Heart left ventricle (tissue), 16 donors: ENCODE measurements around the gene RPL18. TPM values are rescaled to one million over a fixed set of nuclear protein-coding genes. Genes with fewer than 3 reads are reported as not detected.

Experiments
- ATAC-seq, 4 donors: fragments of 200-7000 bp; cut with Tn5 transposase; one replicate each; pipeline ENCODE4 v1.9.1; 2020 to 2022; ENCODE audit warnings: moderate library complexity in 4 of 4, mild to moderate bottlenecking in 3 of 4, moderate number of reproducible peaks in 1 of 4
- DNase-seq, 5 donors: peaks; one replicate each; pipeline ENCODE4 v3.0.0-alpha.2; 2020
- H3K27ac ChIP-seq, 12 donors: fragments of 200-600 bp; sonication (generic) in 4 of 12; one replicate each; pipeline versions ENCODE4 v1.5.0 to v1.8.0; 2016 to 2022; ENCODE audit warnings: mild to moderate bottlenecking in 2 of 12
- H3K27me3 ChIP-seq, 9 donors: fragments of 200-600 bp; sonication (generic) in 2 of 9; one replicate each; pipeline versions ENCODE4 v1.5.1 to v1.8.0; 2016 to 2022; ENCODE audit warnings: mild to moderate bottlenecking in 3 of 9
- H3K36me3 ChIP-seq, 9 donors: fragments of 200-600 bp; sonication (generic) in 2 of 9; one replicate each; pipeline versions ENCODE4 v1.5.0 to v1.8.0; 2018 to 2022; ENCODE audit warnings: mild to moderate bottlenecking in 2 of 9
- H3K4me1 ChIP-seq, 12 donors: fragments of 200-600 bp; sonication (generic) in 4 of 12; one replicate each; pipeline versions ENCODE4 v1.5.0 to v1.8.0; 2016 to 2022; ENCODE audit warnings: mild to moderate bottlenecking in 3 of 12
- H3K4me3 ChIP-seq, 12 donors: fragments of 200-600 bp; sonication (generic) in 4 of 12; one replicate each; pipeline versions ENCODE4 v1.5.0 to v1.8.0; 2017 to 2022; ENCODE audit warnings: mild to moderate bottlenecking in 9 of 12, moderate library complexity in 4 of 12
- H3K9me3 ChIP-seq, 12 donors: fragments of 200-600 bp; sonication (generic) in 4 of 12; one replicate each; pipeline versions ENCODE4 v1.5.0 to v1.8.0; 2016 to 2022; ENCODE audit warnings: mild to moderate bottlenecking in 1 of 12
- CTCF ChIP-seq, 12 donors: fragments of 200-600 bp; sonication (generic) in 4 of 12; IDR thresholded peaks; one replicate each; pipeline versions ENCODE4 v1.5.0 to v1.8.0; 2018 to 2022; ENCODE audit warnings: antibody characterized with exemption in 12 of 12, mild to moderate bottlenecking in 5 of 12
- POLR2A ChIP-seq, 2 donors: fragments of 450-650 bp; IDR thresholded peaks; one replicate each; pipeline ENCODE4 v1.6.1; 2017; ENCODE audit warnings: antibody characterized with exemption in 2 of 2, mild to moderate bottlenecking in 2 of 2, moderate library complexity in 2 of 2
- WGBS, 4 donors: extraction: QIAGEN DNeasy Blood & Tissue Kit in 2 of 4; methylation state at CpG; one replicate each; pipeline versions ENCODE4 v1.1.5 to v1.1.7; 2013 to 2018; 5-methylcytosine and 5-hydroxymethylcytosine counted together
- intact Hi-C, 10 donors: fragments of 100-400 bp; cut with DNase I; formaldehyde crosslinking; loops; one replicate each; pipeline versions ENCODE4 v1.11.1 to v1.14.2; 2022
- polyA plus RNA-seq, 2 donors: library from polyadenylated mRNA; stranded (reverse); fragments of 200-250 nt; gene quantifications; one replicate each; pipeline ENCODE4 v1.2.3, GENCODE V29; 2013
- total RNA-seq, 9 donors: library from RNA; depleted of rRNA in 2 of 9; stranded (reverse); fragments of >200 nt in 2 of 9; fragmentation: NEBNext Ultra II Directional in 3 of 9; extraction: Animal tissue kit (Norgen Biotek cat#: 25700) in 3 of 9; gene quantifications; one replicate each; pipeline versions ENCODE4 v1.1.0 to v1.2.4, GENCODE V29; 2016 to 2023
- donor health status: ischemic (EF 13 %, LVEDD 7.1; RV severe dilation, severe dysfunction).
- donor health status: healthy with polysubstance abuse.
- donor health status: DM: no; HTN: yes; CAD: no.
- donor health status: DM: no; HTN: no; CAD: no.
- donor health status: ischemic (EF 25% LVEDD 6.9; RV normal size, moderate dysfunction).
- donor health status: ischemic (EF 25% LVEDD 5.7; RV mildly dilated, moderate dysfunction).
- donor health status: healthy.
- donor health status: DM: yes; HTN: yes; CAD: no.
- donor health status: ischemic (EF 35%, LVEDD 5.7; RV mildly dilated, moderate dysfunction).
- donor health status: nonischemic (EF 11% LVEDD 7.7; RV severe dilation, severe dysfunction).
- donor health status: DM: yes; HTN: yes; CAD: no.
- donor health status: PGD.
- donor health status: ischemic (EF 29% LVEDD 5.4; RV normal size, mild dysfunction).
- donor health status: nonischemic (EF 23%, LVEDD 6.1; RV moderate dilation, normal function).

RPL18 gene
- total and polyA plus RNA-seq, 11 donors, result 470 to 1,773 (median 714) TPM

GRCh38 chr19:48596679-48597465 lies 22.1 kb downstream of the RPL18 start:
- Histone ChIP-seq H3K9me3 (no peaks in the 10 kb centered on the region), H3K27me3 (peaks cover 0 to 12% (median 0%) of the 10 kb centered on the region in 9 donors), H3K36me3 (no peaks in the 10 kb centered on the region), H3K4me1 (no peaks in the 10 kb centered on the region), H3K4me3 (peak overlapping the region in 1 of 12 donors; percentile 3), H3K27ac (no peak overlapping the region)
- DNase-seq (no peak), ATAC-seq (no peak)
- intact Hi-C loops, result no loop called here
- TF ChIP-seq POLR2A (IDR thresholded peaks at IDR 0.05) (no peak), CTCF (IDR thresholded peaks at IDR 0.05) (no peak)
- WGBS, 4 donors, result 78 to 84% (median 80%) methylated on average over 34 to 39 of the region's 39 CpGs

GRCh38 chr19:48596237-48596636 lies 22.7 kb downstream of the RPL18 start:
- no peaks in the 10 kb centered on the region for H3K36me3 ChIP-seq
- DNase-seq (no peak), ATAC-seq (no peak)
- intact Hi-C loops, result no loop called here
- H3K4me1 ChIP-seq, result no peaks in the 10 kb centered on the region
- H3K27ac ChIP-seq, result no peak overlapping the region
- H3K9me3 ChIP-seq, result no peaks in the 10 kb centered on the region
- 84 to 89% (median 86%) methylated on average over 4 of the region's 4 CpGs for WGBS, 4 donors
- TF ChIP-seq POLR2A (IDR thresholded peaks at IDR 0.05) (no peak), CTCF (IDR thresholded peaks at IDR 0.05) (no peak)
- peaks cover 0 to 12% (median 0%) of the 10 kb centered on the region in 9 donors for H3K27me3 ChIP-seq
- H3K4me3 ChIP-seq, result no peak overlapping the region

GRCh38 chr19:48595833-48596232 lies 23.1 kb downstream of the RPL18 start:
- H3K9me3 ChIP-seq, result no peaks in the 10 kb centered on the region
- H3K4me1 ChIP-seq, result no peaks in the 10 kb centered on the region
- DNase-seq (no peak), ATAC-seq (peak in 1 of 4 donors; percentile 14)
- H3K4me3 ChIP-seq, result no peak overlapping the region
- peaks cover 0 to 12% (median 0%) of the 10 kb centered on the region in 9 donors for H3K27me3 ChIP-seq
- no peak for TF ChIP-seq POLR2A (IDR thresholded peaks at IDR 0.05)
- 66 to 72% (median 67%) methylated on average over 6 of the region's 6 CpGs for WGBS, 4 donors
- no peaks in the 10 kb centered on the region for H3K36me3 ChIP-seq
- intact Hi-C loops, result no loop called here
- H3K27ac ChIP-seq, result no peak overlapping the region

- DNase-seq, result no peak
- no peak for ATAC-seq
- no peaks in the 10 kb centered on the region for H3K4me1 ChIP-seq
- H3K36me3 ChIP-seq, result no peaks in the 10 kb centered on the region
- TF ChIP-seq POLR2A (IDR thresholded peaks at IDR 0.05), result no peak
- TF ChIP-seq CTCF (IDR thresholded peaks at IDR 0.05), result no peak
- 85 to 90% (median 89%) methylated on average over 9 of the region's 9 CpGs for WGBS, 4 donors
- intact Hi-C loops, result no loop called here
- no peak overlapping the region for H3K27ac ChIP-seq
- H3K9me3 ChIP-seq, result no peaks in the 10 kb centered on the region
- H3K4me3 ChIP-seq, result no peak overlapping the region
- peaks cover 0 to 12% (median 0%) of the 10 kb centered on the region in 9 donors for H3K27me3 ChIP-seq
Measured at GRCh38 chr19:48595171-48595570, 23.8 kb downstream of the RPL18 start.
